ENCODE measurements around the gene RAB4A.
"Not testable (repeated sequence)": the region's sequence is repeated elsewhere in the genome, so short reads cannot be mapped to it uniquely, and the experiment has no call there.

The RAB4A gene

DNA sequence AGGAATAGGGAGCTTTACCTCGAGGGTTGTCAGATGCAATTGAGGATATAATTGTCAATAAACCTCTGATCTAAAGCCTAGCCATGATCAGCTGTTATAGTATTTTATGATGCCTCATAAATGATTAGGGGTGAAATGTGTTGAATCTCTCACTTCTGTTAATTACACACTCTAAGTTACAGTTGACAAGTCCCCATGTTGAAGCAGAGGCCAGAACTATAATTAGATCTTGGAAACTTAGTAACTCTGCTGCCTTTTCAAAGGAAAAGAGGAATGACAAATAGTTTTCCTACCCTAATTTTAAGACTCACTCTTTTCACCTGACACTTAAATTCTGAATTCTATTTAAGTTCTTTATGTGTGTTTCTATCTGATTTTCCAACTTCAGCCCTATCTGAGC is 38.2 kb downstream of the RAB4A start:
- Histone ChIP-seq H3K27me3 (ENCODE audit: insufficient read depth, low read length) (no peaks in the 10 kb centered on the region), H3K9me3 (ENCODE audit: insufficient read depth, low read depth, low read length) (no peaks in the 10 kb centered on the region), H3K4me1 (ENCODE audit: insufficient read depth, low read length) (no peaks in the 10 kb centered on the region), H3K36me3 (ENCODE audit: insufficient read depth, low read depth, low read length) (peaks cover 25% of the 10 kb centered on the region), H3K27ac (ENCODE audit: low read length) (no peak overlapping the region), H3K9ac (ENCODE audit: low read depth, low read length) (no peak overlapping the region), H3K4me3 (ENCODE audit: low read length) (no peak overlapping the region)

DNA sequence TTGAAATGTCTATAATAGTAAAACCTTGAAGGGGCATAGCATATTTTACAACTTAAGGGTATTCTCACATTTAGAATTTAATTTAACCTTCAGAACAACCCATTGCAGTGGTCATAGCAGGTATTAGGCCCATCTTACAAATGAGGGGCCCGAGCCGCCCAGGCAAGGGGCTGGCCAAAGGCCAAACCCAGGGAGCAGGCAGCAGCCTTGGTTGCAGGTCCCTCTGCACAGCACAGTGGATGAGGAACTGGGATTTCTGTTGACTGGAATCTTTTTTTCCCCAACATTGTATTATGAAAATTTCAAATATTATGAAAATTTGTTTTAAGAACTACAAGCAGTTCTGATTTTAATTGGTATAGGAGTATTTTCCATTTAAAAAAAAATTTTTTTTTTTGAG is 38.8 kb downstream of the RAB4A start:
- H3K36me3 ChIP-seq (ENCODE audit: insufficient read depth, low read depth, low read length), result peaks cover 19% of the 10 kb centered on the region
- no peak overlapping the region for H3K4me3 ChIP-seq (ENCODE audit: low read length)
- no peaks in the 10 kb centered on the region for H3K4me1 ChIP-seq (ENCODE audit: insufficient read depth, low read length)
- H3K27me3 ChIP-seq (ENCODE audit: insufficient read depth, low read length), result no peaks in the 10 kb centered on the region
- H3K27ac ChIP-seq (ENCODE audit: low read length), result no peak overlapping the region
- no peak overlapping the region for H3K9ac ChIP-seq (ENCODE audit: low read depth, low read length)
- H3K9me3 ChIP-seq (ENCODE audit: insufficient read depth, low read depth, low read length), result no peaks in the 10 kb centered on the region

DNA sequence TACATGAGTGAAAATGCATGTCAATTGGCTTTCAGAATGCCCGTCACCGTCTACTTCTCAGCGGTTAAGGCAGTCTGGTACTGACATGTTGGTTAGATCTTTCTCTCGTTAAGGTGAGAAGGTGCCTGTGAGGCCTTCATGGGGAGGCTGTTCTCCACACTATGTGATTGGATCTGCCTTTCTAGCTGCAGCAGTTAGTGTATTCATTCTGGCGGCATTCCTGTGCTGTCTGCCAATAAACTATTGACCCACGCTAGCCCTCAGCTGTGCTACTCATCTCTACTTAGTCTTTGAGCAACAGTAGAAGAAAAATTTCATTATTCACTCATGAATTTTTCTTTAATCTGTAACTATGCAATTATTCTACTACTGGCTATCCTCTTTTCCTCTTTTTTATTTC is 39.9 kb downstream of the RAB4A start:
- H3K4me3 ChIP-seq (ENCODE audit: low read length), result no peak overlapping the region
- H3K36me3 ChIP-seq (ENCODE audit: insufficient read depth, low read depth, low read length), result peaks cover 8% of the 10 kb centered on the region
- H3K4me1 ChIP-seq (ENCODE audit: insufficient read depth, low read length), result no peaks in the 10 kb centered on the region
- H3K27me3 ChIP-seq (ENCODE audit: insufficient read depth, low read length), result no peaks in the 10 kb centered on the region
- no peak overlapping the region for H3K27ac ChIP-seq (ENCODE audit: low read length)
- H3K9ac ChIP-seq (ENCODE audit: low read depth, low read length), result no peak overlapping the region
- no peaks in the 10 kb centered on the region for H3K9me3 ChIP-seq (ENCODE audit: insufficient read depth, low read depth, low read length)

DNA sequence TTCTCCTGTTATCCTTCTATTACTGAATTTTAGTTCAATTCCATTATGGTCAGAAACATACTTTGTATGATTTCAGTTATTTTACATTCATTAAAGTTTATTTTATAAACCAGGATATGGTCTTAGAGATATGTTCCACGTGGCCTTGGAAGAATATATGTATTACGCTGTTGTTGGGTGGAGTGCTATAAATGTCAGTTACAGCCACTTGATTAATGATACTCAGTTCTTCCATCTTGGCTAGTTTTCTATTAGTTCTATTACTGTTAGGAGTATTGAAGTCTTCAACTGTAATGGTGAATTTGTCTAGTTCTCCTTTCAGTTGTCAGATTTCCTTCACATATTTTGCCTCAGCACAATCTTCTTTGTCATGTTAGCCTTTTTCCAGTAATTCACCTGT is 45.3 kb downstream of the RAB4A start:
- H3K4me3 ChIP-seq (ENCODE audit: low read length), result no peak overlapping the region
- H3K9me3 ChIP-seq (ENCODE audit: insufficient read depth, low read depth, low read length), result no peaks in the 10 kb centered on the region

DNA sequence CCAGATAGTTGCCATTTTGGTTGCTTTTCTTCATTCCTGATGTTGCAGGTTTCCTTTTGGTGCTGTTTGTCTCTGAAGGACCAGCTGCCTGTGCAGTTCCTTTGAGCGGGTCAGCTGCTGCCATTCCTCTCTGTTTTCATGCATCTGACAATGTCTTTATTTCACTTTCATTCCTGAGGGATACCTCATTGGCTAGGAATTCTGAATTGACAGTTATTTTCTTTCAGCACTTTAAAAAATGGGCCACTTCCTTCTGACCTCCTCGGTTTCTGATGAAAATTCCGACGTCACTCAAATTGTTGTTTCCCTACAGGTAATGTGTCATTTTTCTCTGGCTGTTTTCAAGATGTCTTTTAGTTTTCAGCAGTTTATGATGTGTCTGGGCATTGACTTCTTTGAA is 47.1 kb downstream of the RAB4A start:
- H3K27ac ChIP-seq (ENCODE audit: low read length), result no peak overlapping the region
- H3K36me3 ChIP-seq (ENCODE audit: insufficient read depth, low read depth, low read length), result peaks cover 12% of the 10 kb centered on the region; the same call in 1 of the 2 replicates
- H3K9ac ChIP-seq (ENCODE audit: low read depth, low read length), result no peak overlapping the region
- no peaks in the 10 kb centered on the region for H3K9me3 ChIP-seq (ENCODE audit: insufficient read depth, low read depth, low read length)
- H3K4me1 ChIP-seq (ENCODE audit: insufficient read depth, low read length), result no peaks in the 10 kb centered on the region
- H3K4me3 ChIP-seq (ENCODE audit: low read length), result no peak overlapping the region
- no peaks in the 10 kb centered on the region for H3K27me3 ChIP-seq (ENCODE audit: insufficient read depth, low read length)

More for the DNA sequence above, 45.3 kb downstream of the RAB4A start:
- no peak overlapping the region for H3K9ac ChIP-seq (ENCODE audit: low read depth, low read length)
- H3K27me3 ChIP-seq (ENCODE audit: insufficient read depth, low read length), result no peaks in the 10 kb centered on the region
- peaks cover 5% of the 10 kb centered on the region; the same call in 1 of the 2 replicates for H3K36me3 ChIP-seq (ENCODE audit: insufficient read depth, low read depth, low read length)
- no peaks in the 10 kb centered on the region for H3K4me1 ChIP-seq (ENCODE audit: insufficient read depth, low read length)
- no peak overlapping the region for H3K27ac ChIP-seq (ENCODE audit: low read length)

DNA sequence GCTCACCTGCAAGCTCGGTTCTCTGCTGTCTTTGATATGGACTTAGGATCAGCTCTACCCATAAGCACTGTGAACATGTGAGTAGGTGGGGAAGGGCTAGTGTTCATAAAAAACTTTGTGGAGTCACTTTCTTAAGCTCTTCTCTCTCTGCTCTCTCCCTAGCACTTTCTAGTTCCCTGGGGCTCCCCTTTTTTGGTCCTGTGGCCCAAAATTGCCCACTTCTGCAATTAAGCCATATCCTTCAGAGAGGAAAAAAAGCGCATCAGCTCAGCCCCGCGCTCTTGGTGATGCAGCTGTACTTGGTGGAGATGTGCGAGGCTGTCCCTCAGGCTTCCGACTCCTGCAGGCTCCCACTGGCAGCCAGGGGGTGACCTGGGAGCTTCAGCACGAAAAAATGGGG is 48.6 kb downstream of the RAB4A start:
- peaks cover 26% of the 10 kb centered on the region for H3K36me3 ChIP-seq (ENCODE audit: insufficient read depth, low read depth, low read length)
- no peak overlapping the region for H3K4me3 ChIP-seq (ENCODE audit: low read length)
- H3K27me3 ChIP-seq (ENCODE audit: insufficient read depth, low read length), result no peaks in the 10 kb centered on the region
- H3K9me3 ChIP-seq (ENCODE audit: insufficient read depth, low read depth, low read length), result no peaks in the 10 kb centered on the region
- H3K27ac ChIP-seq (ENCODE audit: low read length), result no peak overlapping the region
- no peaks in the 10 kb centered on the region for H3K4me1 ChIP-seq (ENCODE audit: insufficient read depth, low read length)
- no peak overlapping the region for H3K9ac ChIP-seq (ENCODE audit: low read depth, low read length)

DNA sequence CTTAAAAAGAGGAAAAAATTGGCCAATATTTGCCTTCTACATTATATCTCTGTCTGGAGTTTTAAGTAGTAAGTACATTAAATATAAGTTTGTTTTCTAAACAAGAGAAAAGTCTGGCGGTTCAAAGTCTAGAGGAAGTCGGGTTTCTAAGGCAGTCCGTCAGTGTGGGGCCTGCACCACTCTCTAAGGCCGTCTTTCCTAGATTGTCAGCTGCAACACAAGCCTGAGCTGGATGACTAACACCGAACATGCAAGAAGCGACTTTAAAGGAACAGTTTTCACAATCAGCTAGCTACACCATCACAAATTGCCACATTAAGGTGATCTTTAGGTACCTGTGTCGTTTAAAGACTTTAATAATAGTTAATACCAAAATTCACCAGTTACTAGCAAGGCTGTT is 52.3 kb downstream of the RAB4A start:
- Histone ChIP-seq H3K9me3 (ENCODE audit: insufficient read depth, low read depth, low read length) (no peaks in the 10 kb centered on the region), H3K4me3 (ENCODE audit: low read length) (no peak overlapping the region), H3K27ac (ENCODE audit: low read length) (no peak overlapping the region), H3K27me3 (ENCODE audit: insufficient read depth, low read length) (no peaks in the 10 kb centered on the region), H3K36me3 (ENCODE audit: insufficient read depth, low read depth, low read length) (peaks cover 42% of the 10 kb centered on the region), H3K9ac (ENCODE audit: low read depth, low read length) (no peak overlapping the region), H3K4me1 (ENCODE audit: insufficient read depth, low read length) (no peaks in the 10 kb centered on the region)

DNA sequence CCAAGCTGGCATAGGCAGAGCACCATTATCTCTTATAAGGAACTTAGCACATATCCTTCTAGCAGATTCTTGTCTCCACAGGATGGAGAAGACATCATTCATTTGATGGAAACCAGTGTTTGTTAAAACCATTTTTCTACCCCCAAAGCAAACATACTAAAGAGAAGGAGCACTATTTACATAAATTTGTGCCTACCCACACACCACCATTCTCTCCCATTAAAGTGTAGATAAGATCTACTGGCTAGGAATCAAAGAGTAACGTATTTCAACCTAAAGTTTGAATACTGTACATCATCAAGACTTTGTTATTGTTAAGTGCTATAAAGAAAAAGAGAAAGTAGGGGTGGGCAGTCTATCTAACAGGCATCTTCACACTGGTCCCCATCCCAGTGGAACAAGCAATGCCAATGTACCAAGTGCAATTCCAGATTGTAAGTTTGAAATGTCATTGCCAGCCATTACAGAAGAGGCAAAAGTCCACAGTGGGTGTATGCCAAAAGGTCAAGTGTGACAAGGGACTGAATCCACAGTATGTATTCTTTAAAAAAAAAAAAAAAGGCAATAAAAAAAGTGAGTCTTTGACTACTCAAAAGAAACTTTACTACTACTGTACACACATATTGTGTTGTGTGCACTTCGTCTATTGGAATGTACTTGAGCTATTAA is 53.1 kb downstream of the RAB4A start:
- Histone ChIP-seq H3K36me3 (ENCODE audit: insufficient read depth, low read depth, low read length) (peaks cover 42% of the 10 kb centered on the region), H3K4me1 (ENCODE audit: insufficient read depth, low read length) (no peaks in the 10 kb centered on the region), H3K27ac (ENCODE audit: low read length) (no peak overlapping the region), H3K27me3 (ENCODE audit: insufficient read depth, low read length) (no peaks in the 10 kb centered on the region), H3K9ac (ENCODE audit: low read depth, low read length) (no peak overlapping the region), H3K4me3 (ENCODE audit: low read length) (no peak overlapping the region), H3K9me3 (ENCODE audit: insufficient read depth, low read depth, low read length) (no peaks in the 10 kb centered on the region)

DNA sequence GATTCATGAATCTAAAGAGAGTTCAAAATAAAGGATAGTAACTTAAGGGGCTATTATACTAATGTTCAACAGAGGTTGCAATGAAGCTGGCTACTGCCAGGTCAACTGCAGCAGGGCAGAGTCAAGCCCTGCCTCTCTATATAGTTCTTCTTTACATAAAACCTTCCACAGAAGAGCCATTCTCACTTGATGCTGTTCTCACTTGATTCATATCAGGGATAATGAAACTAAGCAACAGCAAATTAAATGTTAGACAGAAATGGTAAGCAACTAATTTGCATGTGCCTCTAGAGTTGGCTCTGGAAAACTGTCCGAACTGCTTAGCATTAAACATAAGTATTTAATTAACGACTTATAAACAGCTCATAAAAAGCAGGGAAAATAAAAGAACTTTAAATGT is 54.5 kb downstream of the RAB4A start:
- H3K4me3 ChIP-seq (ENCODE audit: low read length), result no peak overlapping the region
- H3K9me3 ChIP-seq (ENCODE audit: insufficient read depth, low read depth, low read length), result no peaks in the 10 kb centered on the region
- H3K9ac ChIP-seq (ENCODE audit: low read depth, low read length), result no peak overlapping the region
- H3K4me1 ChIP-seq (ENCODE audit: insufficient read depth, low read length), result no peaks in the 10 kb centered on the region
- no peak overlapping the region for H3K27ac ChIP-seq (ENCODE audit: low read length)
- peaks cover 36% of the 10 kb centered on the region for H3K36me3 ChIP-seq (ENCODE audit: insufficient read depth, low read depth, low read length)
- no peaks in the 10 kb centered on the region for H3K27me3 ChIP-seq (ENCODE audit: insufficient read depth, low read length)

DNA sequence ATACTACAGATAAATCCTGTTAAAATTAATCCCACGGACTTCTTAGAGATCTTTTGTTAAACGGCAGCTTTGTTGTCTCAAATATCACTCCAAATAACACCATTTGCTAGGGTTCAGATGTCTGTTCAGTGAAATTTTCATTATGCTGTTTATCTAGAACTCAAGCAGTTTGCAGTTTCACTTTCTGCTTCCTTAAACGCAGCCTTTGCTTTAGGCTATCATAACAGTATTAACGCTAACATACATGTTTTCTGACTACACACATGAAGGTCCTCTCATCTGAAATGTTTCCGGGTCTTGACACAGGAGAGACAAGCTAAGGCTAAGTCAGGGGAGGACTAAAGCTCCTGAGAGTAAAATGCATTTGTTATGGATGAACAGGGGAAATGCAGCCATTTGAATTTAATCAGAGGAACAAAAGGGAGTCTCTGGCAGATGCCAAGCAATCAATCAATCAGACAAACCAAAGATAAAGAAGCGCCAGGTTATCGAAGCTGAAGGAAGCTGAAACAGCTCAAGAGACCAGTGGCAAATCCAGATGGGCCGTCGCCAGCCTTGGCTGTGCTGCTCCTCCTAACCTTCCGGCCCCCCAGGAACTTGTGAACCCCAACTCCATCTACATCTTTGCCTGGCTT is 55.1 kb downstream of the RAB4A start:
- Histone ChIP-seq H3K36me3 (ENCODE audit: insufficient read depth, low read depth, low read length) (peaks cover 36% of the 10 kb centered on the region), H3K4me1 (ENCODE audit: insufficient read depth, low read length) (no peaks in the 10 kb centered on the region), H3K27ac (ENCODE audit: low read length) (no peak overlapping the region), H3K9me3 (ENCODE audit: insufficient read depth, low read depth, low read length) (no peaks in the 10 kb centered on the region), H3K4me3 (ENCODE audit: low read length) (no peak overlapping the region), H3K27me3 (ENCODE audit: insufficient read depth, low read length) (no peaks in the 10 kb centered on the region), H3K9ac (ENCODE audit: low read depth, low read length) (no peak overlapping the region)

DNA sequence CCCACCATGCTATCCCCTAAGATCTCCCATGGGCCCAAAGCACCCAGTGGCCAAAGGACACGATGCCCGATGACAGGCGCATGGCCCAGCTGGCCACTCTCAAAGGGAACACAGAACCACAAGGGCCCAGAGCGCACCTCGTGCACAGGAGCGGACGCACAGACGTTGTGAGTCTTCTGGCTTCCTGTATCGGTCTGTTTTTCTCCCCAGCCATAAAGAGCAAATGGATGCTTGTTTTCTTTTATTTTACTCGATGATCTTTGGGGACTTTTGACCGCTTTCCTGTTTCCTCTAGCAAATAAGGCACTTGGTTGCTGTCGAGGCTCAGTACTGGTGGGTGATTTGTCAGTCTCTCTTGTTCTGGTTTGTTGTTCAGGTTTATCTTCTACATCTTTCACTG is 55.7 kb downstream of the RAB4A start:
- no peaks in the 10 kb centered on the region for H3K27me3 ChIP-seq (ENCODE audit: insufficient read depth, low read length)
- H3K36me3 ChIP-seq (ENCODE audit: insufficient read depth, low read depth, low read length), result peaks cover 34% of the 10 kb centered on the region
- no peak overlapping the region for H3K4me3 ChIP-seq (ENCODE audit: low read length)
- no peak overlapping the region for H3K9ac ChIP-seq (ENCODE audit: low read depth, low read length)
- no peaks in the 10 kb centered on the region for H3K4me1 ChIP-seq (ENCODE audit: insufficient read depth, low read length)
- no peaks in the 10 kb centered on the region for H3K9me3 ChIP-seq (ENCODE audit: insufficient read depth, low read depth, low read length)
- H3K27ac ChIP-seq (ENCODE audit: low read length), result no peak overlapping the region

DNA sequence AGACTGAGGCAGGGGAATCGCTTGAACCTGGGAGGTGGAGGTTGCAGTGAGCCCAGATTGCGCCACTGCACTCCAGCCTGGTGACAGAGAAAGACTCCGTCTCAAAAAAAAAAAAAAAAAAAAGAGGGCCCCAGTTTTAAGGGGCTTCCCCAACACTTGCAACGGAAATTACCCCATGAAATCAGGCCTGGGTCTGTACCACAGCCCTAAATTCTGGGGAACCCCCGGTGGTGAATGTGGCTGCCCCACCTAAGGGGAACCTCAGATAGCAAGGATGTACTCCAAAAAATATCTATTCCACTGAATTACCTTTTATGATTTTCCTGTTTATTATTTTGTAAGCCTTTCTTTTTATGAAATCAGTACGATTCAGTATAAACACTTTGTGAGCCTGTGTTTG is 56.9 kb downstream of the RAB4A start:
- not testable (repeated sequence) for H3K27ac ChIP-seq (ENCODE audit: low read length); H3K9ac ChIP-seq (ENCODE audit: low read depth, low read length); H3K9me3 ChIP-seq (ENCODE audit: insufficient read depth, low read depth, low read length); H3K27me3 ChIP-seq (ENCODE audit: insufficient read depth, low read length); H3K4me1 ChIP-seq (ENCODE audit: insufficient read depth, low read length); H3K4me3 ChIP-seq (ENCODE audit: low read length)
- peaks cover 30% of the 10 kb centered on the region for H3K36me3 ChIP-seq (ENCODE audit: insufficient read depth, low read depth, low read length)
